ENCODE measurements around the gene ARHGAP26.

Gene ARHGAP26

GRCh38 chr5:143053780-143054179, 283.6 kb downstream of the ARHGAP26 start:
- DNase-seq, result no peak

GRCh38 chr5:143054480-143054941, 284.3 kb downstream of the ARHGAP26 start:
- DNase-seq, result no peak

- no peak for DNase-seq
These were observed 285.6 kb downstream of the ARHGAP26 start for GRCh38 chr5:143055596-143056338.

- no peak for DNase-seq
These were observed 286.1 kb downstream of the ARHGAP26 start for GRCh38 chr5:143056339-143056704.

- no peak for DNase-seq
These were observed 286.8 kb downstream of the ARHGAP26 start for GRCh38 chr5:143056792-143057579.

GRCh38 chr5:143057580-143057999, 287.4 kb downstream of the ARHGAP26 start:
- DNase-seq, result no peak

GRCh38 chr5:143059355-143059754, 289.2 kb downstream of the ARHGAP26 start:
- no peak for DNase-seq

- no peak for DNase-seq
These were observed 290.0 kb downstream of the ARHGAP26 start for GRCh38 chr5:143059976-143060765.

- no peak for DNase-seq
These were observed 291.2 kb downstream of the ARHGAP26 start for GRCh38 chr5:143061161-143061945.

- DNase-seq, result no peak
These were observed 292.2 kb downstream of the ARHGAP26 start for GRCh38 chr5:143062379-143062778.

- DNase-seq, result no peak
These were observed 293.2 kb downstream of the ARHGAP26 start for GRCh38 chr5:143063175-143063970.

GRCh38 chr5:143064218-143064641, 294.1 kb downstream of the ARHGAP26 start:
- DNase-seq, result no peak

GRCh38 chr5:143064676-143065075, 294.5 kb downstream of the ARHGAP26 start:
- no peak for DNase-seq

- DNase-seq, result no peak
These were observed 295.2 kb downstream of the ARHGAP26 start for GRCh38 chr5:143065185-143065965.

GRCh38 chr5:143065996-143066522, 295.9 kb downstream of the ARHGAP26 start:
- DNase-seq, result no peak

- DNase-seq, result no peak
These were observed 296.5 kb downstream of the ARHGAP26 start for GRCh38 chr5:143066556-143067281.

GRCh38 chr5:143068712-143069111, 298.5 kb downstream of the ARHGAP26 start:
- no peak for DNase-seq

GRCh38 chr5:143071927-143072326, 301.8 kb downstream of the ARHGAP26 start:
- DNase-seq, result no peak

GRCh38 chr5:143072734-143073133, 302.6 kb downstream of the ARHGAP26 start:
- DNase-seq, result no peak

GRCh38 chr5:143073766-143074165, 303.6 kb downstream of the ARHGAP26 start:
- DNase-seq, result no peak
